ENCODE results near the gene SDHB.

The SDHB gene

GRCh38 chr1:17012775-17013490 is 40.9 kb downstream of the SDHB start:
- no peak for DNase-seq (ENCODE audit: low read depth)

GRCh38 chr1:17011439-17012307 is 42.2 kb downstream of the SDHB start, which contains the start of gene ATP13A2:
TSS of gene ATP13A2 (minus strand) at chr1:17011928. CDS start at chr1:17011738, 190 bp downstream.
- DNase-seq (ENCODE audit: low read depth), result peak; percentile 68

- no peak for DNase-seq (ENCODE audit: low read depth)
Observed at GRCh38 chr1:17011092-17011438, 42.8 kb downstream of the SDHB start.

GRCh38 chr1:17009706-17010105 is 44.1 kb downstream of the SDHB start:
- DNase-seq (ENCODE audit: low read depth), result peak; percentile 59

DNA sequence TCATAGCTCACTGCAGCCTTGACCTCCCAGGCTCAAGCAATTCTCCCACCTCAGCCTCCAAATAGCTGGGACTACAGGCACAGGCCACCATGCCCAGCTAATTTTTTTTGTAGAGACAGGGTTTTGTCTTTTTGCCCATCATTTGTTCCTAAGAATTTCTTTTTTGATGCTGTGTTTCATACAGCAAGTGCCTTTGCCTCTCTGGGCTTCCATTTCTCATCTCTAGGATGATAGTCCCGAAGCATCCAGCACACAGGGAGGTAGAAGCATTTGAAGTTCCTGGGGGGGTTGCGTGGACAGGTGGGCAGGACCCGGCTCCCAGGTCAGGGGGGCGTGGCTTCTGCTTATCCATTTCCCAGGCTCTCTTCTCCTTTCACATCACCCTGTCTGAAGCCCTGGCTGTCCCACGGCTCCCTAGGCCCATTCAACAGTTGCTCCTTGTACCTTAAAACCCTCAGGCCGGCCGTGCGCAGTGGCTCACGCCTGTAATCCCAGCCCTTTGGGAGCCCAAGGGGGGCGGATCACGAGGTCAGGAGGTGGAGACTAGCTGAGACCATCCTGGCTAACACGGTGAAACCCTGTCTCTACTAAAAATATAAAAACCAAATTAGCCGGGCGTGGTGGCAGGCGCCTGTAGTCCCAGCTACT is 45.5 kb downstream of the SDHB start:
- no peak for DNase-seq (ENCODE audit: low read depth)

- DNase-seq (ENCODE audit: low read depth), result no peak
Observed at GRCh38 chr1:17007121-17007520, 46.7 kb downstream of the SDHB start.

DNA sequence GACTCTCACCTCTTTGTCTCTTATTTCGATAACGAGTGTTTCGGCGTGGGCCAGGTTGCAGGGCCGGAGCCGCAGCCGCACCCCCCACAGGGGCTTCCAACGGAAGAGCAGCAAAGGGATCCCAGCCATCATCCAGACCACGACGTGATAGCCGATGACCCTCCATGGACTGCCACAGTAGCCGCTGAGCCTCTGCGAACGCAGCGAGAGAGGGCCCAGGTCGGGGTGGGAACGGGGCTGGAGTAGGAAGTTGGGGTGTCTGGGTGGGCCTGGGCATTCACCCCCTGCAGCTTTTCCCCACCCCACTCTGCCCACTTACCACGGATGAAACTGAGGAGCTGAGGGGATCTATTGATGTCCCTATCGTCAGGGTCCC is 48.5 kb downstream of the SDHB start:
- DNase-seq (ENCODE audit: low read depth), result no peak

DNA sequence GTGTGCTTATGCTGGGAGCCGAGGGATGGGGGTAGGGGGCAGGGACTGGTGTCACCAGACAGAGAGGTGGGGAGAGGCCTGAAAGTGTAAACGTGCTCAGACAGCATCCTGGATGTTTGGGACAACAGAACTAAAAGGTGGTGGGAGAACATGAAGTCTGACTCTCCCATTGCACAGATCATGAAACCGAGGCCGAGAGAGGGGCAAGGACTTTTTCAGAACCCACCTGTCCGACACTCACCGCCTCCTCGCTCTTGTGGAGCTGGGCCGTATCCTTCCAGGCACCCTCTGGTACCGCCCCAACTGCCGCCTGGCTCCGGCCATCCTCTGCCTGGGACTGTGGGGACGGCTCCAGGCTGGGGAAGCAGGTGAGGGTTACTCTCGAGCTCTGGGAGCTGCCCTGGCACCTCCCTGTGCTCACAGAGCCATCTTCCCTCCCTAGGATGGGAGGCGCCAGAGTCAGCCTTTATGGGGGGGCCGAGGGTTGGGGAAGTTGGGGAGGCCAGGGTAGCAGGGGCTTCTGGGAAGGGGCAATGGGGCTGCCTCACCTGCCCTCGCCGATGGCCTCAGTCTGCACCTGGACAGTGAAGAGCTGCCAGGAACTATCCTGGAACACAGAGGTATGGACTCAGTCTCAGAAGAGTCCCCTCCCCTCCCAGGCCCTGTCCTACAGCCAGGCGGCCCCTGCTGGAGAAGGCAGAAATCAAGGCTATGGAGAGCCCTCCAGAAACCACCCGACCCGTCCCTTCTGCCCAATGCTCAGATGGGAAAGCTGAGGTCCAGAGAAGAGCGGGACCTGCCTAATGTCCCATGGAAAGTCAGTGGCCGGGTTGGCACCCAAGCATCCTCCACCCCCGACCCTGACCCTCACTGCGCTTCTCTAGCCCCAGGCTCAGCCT is 49.1 kb downstream of the SDHB start:
- no peak for DNase-seq (ENCODE audit: low read depth)

- DNase-seq (ENCODE audit: low read depth), result no peak
Observed at GRCh38 chr1:17002524-17002902, 51.3 kb downstream of the SDHB start.

DNA sequence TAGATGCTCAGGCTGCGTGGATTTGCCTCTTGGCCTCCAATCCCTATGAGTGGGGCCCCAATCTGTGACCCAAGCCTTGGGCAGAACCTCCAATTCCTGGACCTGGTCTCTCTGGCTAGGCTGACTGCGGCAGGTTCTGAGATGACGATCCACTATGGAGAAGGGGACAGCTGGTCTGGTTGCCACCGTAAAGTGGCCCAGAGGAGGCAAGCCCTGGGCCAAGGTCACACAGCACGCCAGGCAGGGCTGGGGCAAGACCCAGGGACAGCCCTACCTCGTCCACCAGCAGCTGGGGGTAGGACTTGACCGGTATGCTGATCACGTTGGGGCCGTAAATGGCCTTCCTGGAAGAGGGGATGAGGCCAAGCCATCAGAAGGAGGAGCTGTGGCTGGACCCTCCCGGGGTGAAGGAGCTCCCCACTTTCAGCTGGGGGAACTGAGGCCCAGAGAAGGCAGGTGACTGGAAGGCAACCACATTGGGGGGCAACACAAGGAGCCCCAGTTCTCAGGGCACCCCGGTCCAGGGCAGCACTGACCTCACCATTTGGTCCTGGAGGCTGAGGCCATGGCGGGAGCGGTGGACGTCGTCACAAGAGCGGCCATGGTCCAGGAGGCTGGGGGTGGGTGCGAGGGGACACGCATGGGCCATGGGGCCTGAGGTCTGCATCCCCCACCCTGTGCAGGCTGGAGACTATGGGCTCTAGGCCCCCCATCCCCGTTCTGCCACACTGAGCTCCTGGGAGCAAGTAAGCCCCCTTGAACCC is 51.9 kb downstream of the SDHB start:
- no peak for DNase-seq (ENCODE audit: low read depth)

DNA sequence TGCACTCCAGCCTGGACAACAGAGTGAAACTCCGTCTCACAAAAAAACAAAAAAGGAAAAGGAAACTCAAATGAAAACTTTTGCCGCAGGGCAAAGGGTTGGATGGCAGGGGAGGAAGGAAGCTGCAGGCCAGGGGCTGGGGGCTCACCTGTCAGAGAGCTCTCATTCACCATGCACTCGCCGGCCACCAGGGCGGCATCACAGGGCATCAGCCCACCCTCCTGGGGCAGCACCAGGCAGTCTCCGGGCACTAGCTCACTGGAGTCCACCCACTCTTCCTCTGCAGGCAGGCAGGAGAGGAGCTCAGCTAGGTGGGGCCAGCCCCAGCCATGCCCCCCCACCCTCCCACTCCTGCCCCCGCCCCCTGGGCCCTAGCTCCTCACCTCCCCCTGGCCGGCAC is 54.0 kb downstream of the SDHB start:
- DNase-seq (ENCODE audit: low read depth), result no peak

- no peak for DNase-seq (ENCODE audit: low read depth)
Observed at GRCh38 chr1:16998589-16998988, 55.2 kb downstream of the SDHB start.

GRCh38 chr1:16996845-16997244 is 57.0 kb downstream of the SDHB start:
- DNase-seq (ENCODE audit: low read depth), result no peak

- no peak for DNase-seq (ENCODE audit: low read depth)
Observed at GRCh38 chr1:16993521-16994038, 60.3 kb downstream of the SDHB start.

GRCh38 chr1:16992675-16993074 is 61.2 kb downstream of the SDHB start:
- DNase-seq (ENCODE audit: low read depth), result no peak

- no peak for DNase-seq (ENCODE audit: low read depth)
Observed at GRCh38 chr1:16992102-16992501, 61.7 kb downstream of the SDHB start.

- no peak for DNase-seq (ENCODE audit: low read depth)
Observed at GRCh38 chr1:16991571-16991970, 62.3 kb downstream of the SDHB start.

- DNase-seq (ENCODE audit: low read depth), result no peak
Observed at GRCh38 chr1:16989676-16990391, 64.0 kb downstream of the SDHB start.

DNA sequence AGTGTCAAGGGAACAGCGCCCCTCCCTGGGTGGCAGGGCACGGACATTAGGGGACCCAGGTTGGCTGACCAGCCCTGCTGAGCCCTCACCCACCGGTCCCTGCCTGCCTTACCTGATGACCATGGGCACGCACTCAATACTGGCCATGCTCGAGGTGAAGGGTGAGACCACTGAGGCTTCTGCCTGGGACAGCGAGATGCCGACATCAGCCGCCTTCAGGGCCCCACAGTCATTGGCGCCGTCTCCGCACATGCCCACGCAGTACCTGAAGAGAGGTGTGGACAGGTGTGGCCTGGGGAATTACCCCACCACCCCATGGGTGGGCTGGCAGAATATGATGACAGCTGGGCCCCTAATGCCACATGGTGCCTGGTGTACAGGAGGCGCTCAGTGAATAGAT is 65.6 kb downstream of the SDHB start:
- no peak for DNase-seq (ENCODE audit: low read depth)

DNA sequence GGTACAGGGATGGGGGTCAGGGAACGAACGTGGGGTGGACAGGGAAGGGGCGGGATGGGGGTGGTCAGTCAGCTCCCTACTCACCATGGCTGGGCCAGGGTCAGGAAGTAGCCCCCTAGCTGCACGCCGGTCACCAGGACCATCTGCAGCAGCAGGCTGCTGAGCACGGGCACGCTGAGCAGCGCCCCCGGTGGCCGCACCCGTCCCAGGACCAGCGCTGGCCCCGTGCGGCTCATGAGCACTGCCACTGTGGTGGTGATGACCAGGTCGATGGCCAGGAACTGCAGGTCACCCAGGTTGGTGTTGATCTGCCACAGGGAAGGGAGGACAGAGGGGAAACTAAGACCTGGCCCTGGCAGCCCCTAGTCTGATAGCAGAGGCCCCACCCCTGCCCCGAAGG is 66.9 kb downstream of the SDHB start:
- DNase-seq (ENCODE audit: low read depth), result no peak

Data from CMK (cell line).